ENCODE measurements around the gene PTPRZ1.

DNA sequence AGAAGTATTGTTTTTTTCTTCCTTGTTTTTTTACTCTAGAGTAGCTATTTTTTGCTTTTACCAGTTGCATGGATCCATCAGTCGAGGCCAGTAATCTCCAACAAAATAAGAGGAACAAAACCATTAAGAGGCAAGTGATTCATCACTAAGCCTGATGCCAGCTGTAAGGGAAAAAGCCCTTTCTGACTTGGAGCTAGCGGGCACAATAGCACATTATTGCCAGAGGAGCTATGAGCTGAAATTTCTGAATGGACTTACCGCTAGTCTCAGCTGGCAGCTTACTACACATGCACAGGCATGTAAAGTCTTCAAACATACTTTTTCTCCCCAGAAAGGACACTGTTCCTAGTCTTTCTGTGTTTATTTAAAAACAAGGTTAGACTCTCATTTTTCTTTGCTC lies 41.6 kb upstream of the PTPRZ1 start:
- TF ChIP-seq, protein P1, sequence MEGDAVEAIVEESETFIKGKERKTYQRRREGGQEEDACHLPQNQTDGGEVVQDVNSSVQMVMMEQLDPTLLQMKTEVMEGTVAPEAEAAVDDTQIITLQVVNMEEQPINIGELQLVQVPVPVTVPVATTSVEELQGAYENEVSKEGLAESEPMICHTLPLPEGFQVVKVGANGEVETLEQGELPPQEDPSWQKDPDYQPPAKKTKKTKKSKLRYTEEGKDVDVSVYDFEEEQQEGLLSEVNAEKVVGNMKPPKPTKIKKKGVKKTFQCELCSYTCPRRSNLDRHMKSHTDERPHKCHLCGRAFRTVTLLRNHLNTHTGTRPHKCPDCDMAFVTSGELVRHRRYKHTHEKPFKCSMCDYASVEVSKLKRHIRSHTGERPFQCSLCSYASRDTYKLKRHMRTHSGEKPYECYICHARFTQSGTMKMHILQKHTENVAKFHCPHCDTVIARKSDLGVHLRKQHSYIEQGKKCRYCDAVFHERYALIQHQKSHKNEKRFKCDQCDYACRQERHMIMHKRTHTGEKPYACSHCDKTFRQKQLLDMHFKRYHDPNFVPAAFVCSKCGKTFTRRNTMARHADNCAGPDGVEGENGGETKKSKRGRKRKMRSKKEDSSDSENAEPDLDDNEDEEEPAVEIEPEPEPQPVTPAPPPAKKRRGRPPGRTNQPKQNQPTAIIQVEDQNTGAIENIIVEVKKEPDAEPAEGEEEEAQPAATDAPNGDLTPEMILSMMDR (IDR thresholded peaks at IDR 0.05): no peak
- TF ChIP-seq POLR2A (IDR thresholded peaks at IDR 0.05): no peak

Data from testis (tissue), 2 donors.